ENCODE results near the gene RUSC1.
A peak's percentile ranks its signal among the peaks of the same experiment; 100 is the strongest.

Gene RUSC1, protein sequence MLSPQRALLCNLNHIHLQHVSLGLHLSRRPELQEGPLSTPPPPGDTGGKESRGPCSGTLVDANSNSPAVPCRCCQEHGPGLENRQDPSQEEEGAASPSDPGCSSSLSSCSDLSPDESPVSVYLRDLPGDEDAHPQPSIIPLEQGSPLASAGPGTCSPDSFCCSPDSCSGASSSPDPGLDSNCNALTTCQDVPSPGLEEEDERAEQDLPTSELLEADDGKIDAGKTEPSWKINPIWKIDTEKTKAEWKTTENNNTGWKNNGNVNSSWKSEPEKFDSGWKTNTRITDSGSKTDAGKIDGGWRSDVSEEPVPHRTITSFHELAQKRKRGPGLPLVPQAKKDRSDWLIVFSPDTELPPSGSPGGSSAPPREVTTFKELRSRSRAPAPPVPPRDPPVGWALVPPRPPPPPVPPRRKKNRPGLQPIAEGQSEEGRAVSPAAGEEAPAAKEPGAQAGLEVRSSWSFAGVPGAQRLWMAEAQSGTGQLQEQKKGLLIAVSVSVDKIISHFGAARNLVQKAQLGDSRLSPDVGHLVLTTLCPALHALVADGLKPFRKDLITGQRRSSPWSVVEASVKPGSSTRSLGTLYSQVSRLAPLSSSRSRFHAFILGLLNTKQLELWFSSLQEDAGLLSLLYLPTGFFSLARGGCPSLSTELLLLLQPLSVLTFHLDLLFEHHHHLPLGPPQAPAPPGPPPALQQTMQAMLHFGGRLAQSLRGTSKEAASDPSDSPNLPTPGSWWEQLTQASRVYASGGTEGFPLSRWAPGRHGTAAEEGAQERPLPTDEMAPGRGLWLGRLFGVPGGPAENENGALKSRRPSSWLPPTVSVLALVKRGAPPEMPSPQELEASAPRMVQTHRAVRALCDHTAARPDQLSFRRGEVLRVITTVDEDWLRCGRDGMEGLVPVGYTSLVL

GRCh38 chr1:155320661-155321617 is at the start of gene RUSC1:
TSS of gene RUSC1 (plus strand) at chr1:155320894. CDS start at chr1:155321774, 880 bp downstream.
- DNase-seq (ENCODE audit: low spot score), result peak; percentile 84
- TF ChIP-seq, protein P1, sequence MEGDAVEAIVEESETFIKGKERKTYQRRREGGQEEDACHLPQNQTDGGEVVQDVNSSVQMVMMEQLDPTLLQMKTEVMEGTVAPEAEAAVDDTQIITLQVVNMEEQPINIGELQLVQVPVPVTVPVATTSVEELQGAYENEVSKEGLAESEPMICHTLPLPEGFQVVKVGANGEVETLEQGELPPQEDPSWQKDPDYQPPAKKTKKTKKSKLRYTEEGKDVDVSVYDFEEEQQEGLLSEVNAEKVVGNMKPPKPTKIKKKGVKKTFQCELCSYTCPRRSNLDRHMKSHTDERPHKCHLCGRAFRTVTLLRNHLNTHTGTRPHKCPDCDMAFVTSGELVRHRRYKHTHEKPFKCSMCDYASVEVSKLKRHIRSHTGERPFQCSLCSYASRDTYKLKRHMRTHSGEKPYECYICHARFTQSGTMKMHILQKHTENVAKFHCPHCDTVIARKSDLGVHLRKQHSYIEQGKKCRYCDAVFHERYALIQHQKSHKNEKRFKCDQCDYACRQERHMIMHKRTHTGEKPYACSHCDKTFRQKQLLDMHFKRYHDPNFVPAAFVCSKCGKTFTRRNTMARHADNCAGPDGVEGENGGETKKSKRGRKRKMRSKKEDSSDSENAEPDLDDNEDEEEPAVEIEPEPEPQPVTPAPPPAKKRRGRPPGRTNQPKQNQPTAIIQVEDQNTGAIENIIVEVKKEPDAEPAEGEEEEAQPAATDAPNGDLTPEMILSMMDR (IDR thresholded peaks at IDR 0.05; ENCODE audit: extremely low read depth, insufficient read depth, missing control alignments), result no peak
- in situ Hi-C loops (cut with MboI; ENCODE audit: low pct_unique_long_range_greater_than_20kb, low sequenced_read_pairs, unreplicated experiment), result no loop called here

- no peak for DNase-seq (ENCODE audit: low spot score)
- in situ Hi-C loops (cut with MboI; ENCODE audit: low pct_unique_long_range_greater_than_20kb, low sequenced_read_pairs, unreplicated experiment), result loop anchor here (25.0 kb wide), 1 partner anchor 315 kb away; no protein-coding TSS in a partner anchor
- TF ChIP-seq, protein P1 (IDR thresholded peaks at IDR 0.05; ENCODE audit: extremely low read depth, insufficient read depth, missing control alignments), result no peak
Observed at GRCh38 chr1:155272466-155273342, 48.0 kb upstream of the RUSC1 start.

GRCh38 chr1:155273343-155274245 is 47.1 kb upstream of the RUSC1 start, which contains the start of gene CLK2:
TSS of gene CLK2 (minus strand) at chr1:155273504. CDS start at chr1:155270977, 2,527 bp downstream.
- in situ Hi-C loops (cut with MboI; ENCODE audit: low pct_unique_long_range_greater_than_20kb, low sequenced_read_pairs, unreplicated experiment), result loop anchor here (25.0 kb wide), 1 partner anchor 314 kb away; no protein-coding TSS in a partner anchor
- TF ChIP-seq, protein P1 (IDR thresholded peaks at IDR 0.05; ENCODE audit: extremely low read depth, insufficient read depth, missing control alignments), result peak; percentile 3
- DNase-seq (ENCODE audit: low spot score), result peak; percentile 98

GRCh38 chr1:155277070-155277901 is 43.4 kb upstream of the RUSC1 start, which contains the start of gene HCN3:
TSS of gene HCN3 (plus strand) at chr1:155277463. CDS start at chr1:155277591, 128 bp downstream.
- peak; percentile 99 for DNase-seq (ENCODE audit: low spot score)
- TF ChIP-seq, protein P1 (IDR thresholded peaks at IDR 0.05; ENCODE audit: extremely low read depth, insufficient read depth, missing control alignments), result peak; percentile 74
- in situ Hi-C loops (cut with MboI; ENCODE audit: low pct_unique_long_range_greater_than_20kb, low sequenced_read_pairs, unreplicated experiment), result no loop called here
